Measurements from ENCODE around the gene SHLD1. TPM values are rescaled to one million over a fixed set of nuclear protein-coding genes. Genes with fewer than 3 reads are reported as not detected.

Gene SHLD1
- total RNA-seq, 1 experiment from 2014 or later, result 2.4 TPM

- Histone ChIP-seq H3K4me2 (ENCODE audit: low read length) (no peak overlapping the region), H3K4me1 (ENCODE audit: control insufficient read depth in 1 of 2, insufficient read depth in 2 of 2, low read length in 2 of 2) (no peaks in the 10 kb centered on the region), H3K9ac (ENCODE audit: low read length) (no peak overlapping the region), H4K20me1 (ENCODE audit: insufficient read depth) (no peaks in the 10 kb centered on the region), H3K9me2 (ENCODE audit: insufficient read depth) (no peaks in the 10 kb centered on the region), H3K27ac (ENCODE audit: low read depth, low read length) (no peak overlapping the region), H3K4me3 (replicated peaks in 1 of 2; ENCODE audit: low read depth in 1 of 2, low read length in 2 of 2) (no peak overlapping the region), H3K9me3 (ENCODE audit: control insufficient read depth in 1 of 2, insufficient read depth in 1 of 2, low read depth in 1 of 2, low read length in 2 of 2) (no peaks in the 10 kb centered on the region), H3K27me3 (ENCODE audit: insufficient read depth, low read length) (peaks cover 11% of the 10 kb centered on the region), H3K79me2 (ENCODE audit: insufficient read depth, low read length) (no peaks in the 10 kb centered on the region), H2AFZ (ENCODE audit: low read depth, low read length, poor library complexity, severe bottlenecking) (no peak overlapping the region), H3K36me3 (ENCODE audit: control insufficient read depth in 1 of 2, insufficient read depth in 2 of 2, low read length in 2 of 2) (no peaks in the 10 kb centered on the region)
- no peak for DNase-seq (ENCODE audit: low read depth, low spot score)
- intact Hi-C loops (cut with micrococcal nuclease), result no loop called here
- ChIA-PET POLR2A (no interaction called here), CTCF (no interaction called here), RAD21 (ENCODE audit: low non-redundant PET in 1 of 2, low total read pairs in 2 of 2, uncharacterized antibody in 2 of 2, unreplicated experiment in 2 of 2) (no interaction called here)
- TF ChIP-seq YY1 (IDR thresholded peaks at IDR 0.05; ENCODE audit: extremely low read depth, insufficient replicate concordance, low read depth, low read length) (no peak), RAD21 (IDR thresholded peaks at IDR 0.05; ENCODE audit: low read depth) (0 out of 2 replicates have a peak, but pooled peaks have one; percentile 5)
- ATAC-seq, result no peak
- BruUV-seq (replicated peaks), result no TSS peak
Observed at GRCh38 chr20:5885866-5886265, 135.7 kb downstream of the SHLD1 start.

- Histone ChIP-seq H3K27me3 (ENCODE audit: insufficient read depth, low read length) (peaks cover 11% of the 10 kb centered on the region), H2AFZ (ENCODE audit: low read depth, low read length, poor library complexity, severe bottlenecking) (no peak overlapping the region), H3K27ac (ENCODE audit: low read depth, low read length) (no peak overlapping the region), H3K36me3 (ENCODE audit: control insufficient read depth in 1 of 2, insufficient read depth in 2 of 2, low read length in 2 of 2) (no peaks in the 10 kb centered on the region), H3K9me2 (ENCODE audit: insufficient read depth) (no peaks in the 10 kb centered on the region), H3K4me3 (replicated peaks in 1 of 2; ENCODE audit: low read depth in 1 of 2, low read length in 2 of 2) (no peak overlapping the region), H3K9me3 (ENCODE audit: control insufficient read depth in 1 of 2, insufficient read depth in 1 of 2, low read depth in 1 of 2, low read length in 2 of 2) (no peaks in the 10 kb centered on the region), H4K20me1 (ENCODE audit: insufficient read depth) (no peaks in the 10 kb centered on the region), H3K79me2 (ENCODE audit: insufficient read depth, low read length) (no peaks in the 10 kb centered on the region), H3K4me2 (ENCODE audit: low read length) (no peak overlapping the region), H3K4me1 (ENCODE audit: control insufficient read depth in 1 of 2, insufficient read depth in 2 of 2, low read length in 2 of 2) (no peaks in the 10 kb centered on the region), H3K9ac (ENCODE audit: low read length) (no peak overlapping the region)
- no peak for DNase-seq (ENCODE audit: low read depth, low spot score)
- CTCF ChIA-PET, result no interaction called here
- POLR2A ChIA-PET, result no interaction called here
- TF ChIP-seq CTCF (IDR thresholded peaks at IDR 0.05 in 2 of 3, conservative IDR thresholded peaks at IDR 0.05 in 1 of 3; ENCODE audit: borderline replicate concordance in 1 of 3, insufficient read depth in 1 of 3, low read depth in 2 of 3, low read length in 2 of 3), result no peak
- TF ChIP-seq ZNF274 (IDR thresholded peaks at IDR 0.05; ENCODE audit: low read depth, low read length), result no peak
- TF ChIP-seq EZH2 (IDR thresholded peaks at IDR 0.05), result no peak
- no peak for TF ChIP-seq POLR2A (IDR thresholded peaks at IDR 0.05; ENCODE audit: borderline replicate concordance, extremely low read depth, insufficient read depth, insufficient read length)
- no peak for TF ChIP-seq MAX (IDR thresholded peaks at IDR 0.05)
- no peak for TF ChIP-seq RAD21 (IDR thresholded peaks at IDR 0.05; ENCODE audit: low read depth)
- TF ChIP-seq ZBTB33 (IDR thresholded peaks at IDR 0.05; ENCODE audit: extremely low read depth, insufficient replicate concordance, low read length), result no peak
- no peak for TF ChIP-seq POLR2AphosphoS5 (IDR thresholded peaks at IDR 0.05; ENCODE audit: low read depth, low read length)
- no peak for TF ChIP-seq JUND (IDR thresholded peaks at IDR 0.05)
- intact Hi-C loops (cut with micrococcal nuclease), result no loop called here
- BruUV-seq (replicated peaks), result no TSS peak
- no peak for ATAC-seq
- RAD21 ChIA-PET (ENCODE audit: low non-redundant PET in 1 of 2, low total read pairs in 2 of 2, uncharacterized antibody in 2 of 2, unreplicated experiment in 2 of 2), result no interaction called here
Observed at GRCh38 chr20:5886788-5887187, 136.6 kb downstream of the SHLD1 start.

Data from HCT116 (cell line).